ENCODE data around the gene QSOX2.

GRCh38 chr9:136255166-136255538 is 9.5 kb upstream of the QSOX2 start:
- TF ChIP-seq, protein P1, sequence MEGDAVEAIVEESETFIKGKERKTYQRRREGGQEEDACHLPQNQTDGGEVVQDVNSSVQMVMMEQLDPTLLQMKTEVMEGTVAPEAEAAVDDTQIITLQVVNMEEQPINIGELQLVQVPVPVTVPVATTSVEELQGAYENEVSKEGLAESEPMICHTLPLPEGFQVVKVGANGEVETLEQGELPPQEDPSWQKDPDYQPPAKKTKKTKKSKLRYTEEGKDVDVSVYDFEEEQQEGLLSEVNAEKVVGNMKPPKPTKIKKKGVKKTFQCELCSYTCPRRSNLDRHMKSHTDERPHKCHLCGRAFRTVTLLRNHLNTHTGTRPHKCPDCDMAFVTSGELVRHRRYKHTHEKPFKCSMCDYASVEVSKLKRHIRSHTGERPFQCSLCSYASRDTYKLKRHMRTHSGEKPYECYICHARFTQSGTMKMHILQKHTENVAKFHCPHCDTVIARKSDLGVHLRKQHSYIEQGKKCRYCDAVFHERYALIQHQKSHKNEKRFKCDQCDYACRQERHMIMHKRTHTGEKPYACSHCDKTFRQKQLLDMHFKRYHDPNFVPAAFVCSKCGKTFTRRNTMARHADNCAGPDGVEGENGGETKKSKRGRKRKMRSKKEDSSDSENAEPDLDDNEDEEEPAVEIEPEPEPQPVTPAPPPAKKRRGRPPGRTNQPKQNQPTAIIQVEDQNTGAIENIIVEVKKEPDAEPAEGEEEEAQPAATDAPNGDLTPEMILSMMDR (IDR thresholded peaks at IDR 0.05): no peak
- no peak for TF ChIP-seq POLR2A (IDR thresholded peaks at IDR 0.05)

Measured in body of pancreas (tissue), 4 donors.